Spleen (tissue), 11 donors: Measurements from ENCODE around the gene VANGL1. TPM values are rescaled to one million over a fixed set of nuclear protein-coding genes. Genes with fewer than 3 reads are reported as not detected.

Experiments used
- DNase-seq: peaks from one replicate; pipeline ENCODE4 v3.0.0-alpha.2; 2020
- H3K27ac ChIP-seq, 8 donors: fragments of 200-600 bp; sonication (generic) in 7 of 8; 1 replicate in 4 of 8; 2 replicates in 4 of 8; pipeline versions ENCODE4 v1.5.0 to v1.8.0; 2016 to 2021; ENCODE audit warnings: inconsistent platforms in 4 of 8, mild to moderate bottlenecking in 4 of 8, moderate library complexity in 1 of 8
- H3K27me3 ChIP-seq, 7 donors: fragments of 200-600 bp; sonication (generic) in 6 of 7; replicated peaks in 1 of 7; 1 replicate in 4 of 7; 2 replicates in 3 of 7; pipeline versions ENCODE4 v1.5.0 to v1.8.0; 2016 to 2021; ENCODE audit warnings: inconsistent platforms in 3 of 7, mild to moderate bottlenecking in 1 of 7
- H3K36me3 ChIP-seq, 6 donors: fragments of 200-600 bp; sonication (generic) in 5 of 6; 1 replicate in 4 of 6; 2 replicates in 2 of 6; pipeline versions ENCODE4 v1.5.0 to v1.8.0; 2016 to 2021; ENCODE audit warnings: inconsistent platforms in 2 of 6
- H3K4me1 ChIP-seq, 6 donors: fragments of 200-600 bp; sonication (generic) in 5 of 6; 1 replicate in 3 of 6; 2 replicates in 3 of 6; pipeline versions ENCODE4 v1.5.0 to v1.8.0; 2016 to 2021; ENCODE audit warnings: inconsistent platforms in 3 of 6
- H3K4me3 ChIP-seq, 8 donors: fragments of 200-600 bp; sonication (generic) in 7 of 8; 1 replicate in 4 of 8; 2 replicates in 4 of 8; pipeline versions ENCODE4 v1.5.0 to v1.8.0; 2016 to 2021; ENCODE audit warnings: inconsistent platforms in 4 of 8, mild to moderate bottlenecking in 4 of 8, moderate library complexity in 2 of 8
- H3K9me3 ChIP-seq, 8 donors: fragments of 200-600 bp; sonication (generic) in 7 of 8; 1 replicate in 4 of 8; 2 replicates in 4 of 8; pipeline versions ENCODE4 v1.5.0 to v1.8.0; 2016 to 2021; ENCODE audit warnings: inconsistent platforms in 4 of 8
- CTCF ChIP-seq, 11 experiments: fragments of 200-600 bp in 7 of 11; fragments of 450-650 bp in 4 of 11; sonication (generic) in 4 of 11; IDR thresholded peaks in 8 of 11; conservative IDR thresholded peaks in 3 of 11; 1 replicate in 7 of 11; 2 replicates in 4 of 11; pipeline versions ENCODE4 v1.4.0 to v1.8.0; 2016 to 2021; ENCODE audit warnings: antibody characterized with exemption in 11 of 11, inconsistent platforms in 4 of 11, mild to moderate bottlenecking in 1 of 11
- POLR2A ChIP-seq, 3 donors: fragments of 450-650 bp; IDR thresholded peaks; one replicate each; pipeline ENCODE4 v1.5.1; 2017; ENCODE audit warnings: antibody characterized with exemption in 3 of 3, mild to moderate bottlenecking in 1 of 3
- POLR2AphosphoS5 ChIP-seq, 3 donors: sonication (generic); formaldehyde crosslinking; IDR thresholded peaks; one replicate each; pipeline ENCODE4 v1.5.1; 2017; ENCODE audit warnings: antibody characterized with exemption in 3 of 3
- WGBS, 5 donors: extraction: QIAGEN DNeasy Blood & Tissue Kit in 3 of 5; methylation state at CpG; one replicate each; pipeline versions ENCODE4 v1.1.5 to v1.1.7; 2013 to 2018; 5-methylcytosine and 5-hydroxymethylcytosine counted together
- intact Hi-C: fragments of 100-400 bp; cut with DNase I; formaldehyde crosslinking; loops from one replicate; pipeline ENCODE4 v1.15.0; 2023; ENCODE audit warnings: low total_unique reads
- polyA plus RNA-seq, 3 donors: library from polyadenylated mRNA; stranded (reverse); fragments of 200-250 nt; gene quantifications; one replicate each; pipeline ENCODE4 v1.2.1, GENCODE V29; 2013
- total RNA-seq, 7 donors: library from RNA; depleted of rRNA in 3 of 7; stranded (reverse); fragments of >200 nt in 3 of 7; fragmentation: NEBNext Ultra II Directional in 4 of 7; extraction: Animal tissue kit (Norgen Biotek cat#: 25700) in 4 of 7; gene quantifications; one replicate each; pipeline versions ENCODE4 v1.1.0 to v1.2.1, GENCODE V29; 2016 to 2021
- donor health status: healthy with polysubstance abuse.
- donor health status: DM: no; HTN: no; CAD: no; lungs with moderate emphysema.
- donor health status: DM: no; HTN: no; CAD: no.
- donor health status: Bipolar disorder and iron deficiency.
- donor health status: healthy.
- donor health status: DM: no; HTN: no; CAD: no.
- donor health status: DM: yes; HTN: yes; CAD: no.

Gene VANGL1
- total and polyA plus RNA-seq, 10 donors, result 0.24 to 7.0 (median 4.3) TPM

- Histone ChIP-seq H3K27ac (no peak overlapping the region), H3K4me1 (peaks cover 0 to 11% (median 3%) of the 10 kb centered on the region in 6 donors), H3K27me3 (no peaks in the 10 kb centered on the region), H3K9me3 (no peaks in the 10 kb centered on the region), H3K4me3 (no peak overlapping the region), H3K36me3 (no peaks in the 10 kb centered on the region)
- TF ChIP-seq POLR2AphosphoS5 (IDR thresholded peaks at IDR 0.05) (no peak), CTCF (IDR thresholded peaks at IDR 0.05 in 8 of 11, conservative IDR thresholded peaks at IDR 0.05 in 3 of 11) (no peak), POLR2A (IDR thresholded peaks at IDR 0.05) (no peak)
- 14 to 39% (median 24%) methylated on average over 4 of the region's 4 CpGs for WGBS, 5 donors
- DNase-seq, result no peak
- intact Hi-C loops, result no loop called here
Measured at GRCh38 chr1:115732316-115732715, 90.5 kb downstream of the VANGL1 start.

GRCh38 chr1:115740811-115741210 lies 99.0 kb downstream of the VANGL1 start:
- Histone ChIP-seq H3K36me3 (no peaks in the 10 kb centered on the region), H3K4me1 (no peaks in the 10 kb centered on the region), H3K4me3 (no peak overlapping the region), H3K27ac (no peak overlapping the region), H3K27me3 (peaks cover 0 to 6% (median 0%) of the 10 kb centered on the region in 7 donors), H3K9me3 (no peaks in the 10 kb centered on the region)
- DNase-seq, result no peak
- intact Hi-C loops, result no loop called here
- WGBS, 5 donors, result 42 to 79% (median 54%) methylated on average over 1 of the region's 1 CpG
- TF ChIP-seq POLR2AphosphoS5 (IDR thresholded peaks at IDR 0.05), result no peak
- TF ChIP-seq POLR2A (IDR thresholded peaks at IDR 0.05), result no peak
- TF ChIP-seq CTCF (IDR thresholded peaks at IDR 0.05 in 8 of 11, conservative IDR thresholded peaks at IDR 0.05 in 3 of 11), result no peak

- Histone ChIP-seq H3K4me3 (no peak overlapping the region), H3K4me1 (no peaks in the 10 kb centered on the region), H3K9me3 (no peaks in the 10 kb centered on the region), H3K36me3 (no peaks in the 10 kb centered on the region), H3K27ac (no peak overlapping the region), H3K27me3 (peaks cover 0 to 6% (median 0%) of the 10 kb centered on the region in 7 donors)
- no peak for TF ChIP-seq POLR2AphosphoS5 (IDR thresholded peaks at IDR 0.05)
- no peak for TF ChIP-seq POLR2A (IDR thresholded peaks at IDR 0.05)
- TF ChIP-seq CTCF (IDR thresholded peaks at IDR 0.05 in 8 of 11, conservative IDR thresholded peaks at IDR 0.05 in 3 of 11), result no peak
- no peak for DNase-seq
- 75 to 91% (median 80%) methylated on average over 3 of the region's 3 CpGs for WGBS, 5 donors
- intact Hi-C loops, result no loop called here
Measured at GRCh38 chr1:115744646-115745275, 103.0 kb downstream of the VANGL1 start.

GRCh38 chr1:115746021-115746690 lies 104.4 kb downstream of the VANGL1 start:
- DNase-seq, result no peak
- H3K4me3 ChIP-seq, result no peak overlapping the region
- no peaks in the 10 kb centered on the region for H3K9me3 ChIP-seq
- H3K27ac ChIP-seq, result no peak overlapping the region
- no peak for TF ChIP-seq POLR2AphosphoS5 (IDR thresholded peaks at IDR 0.05)
- no peak for TF ChIP-seq CTCF (IDR thresholded peaks at IDR 0.05 in 8 of 11, conservative IDR thresholded peaks at IDR 0.05 in 3 of 11)
- no peak for TF ChIP-seq POLR2A (IDR thresholded peaks at IDR 0.05)
- WGBS, 5 donors, result 41 to 85% (median 63%) methylated on average over 5 of the region's 5 CpGs
- H3K4me1 ChIP-seq, result no peaks in the 10 kb centered on the region
- peaks cover 0 to 8% (median 0%) of the 10 kb centered on the region in 7 donors for H3K27me3 ChIP-seq
- intact Hi-C loops, result no loop called here
- no peaks in the 10 kb centered on the region for H3K36me3 ChIP-seq
